SK-N-SH (cell line): ENCODE measurements around the gene LMO7. TPM values are rescaled to one million over a fixed set of nuclear protein-coding genes. Genes with fewer than 3 reads are reported as not detected.

ENCODE experiments used
- CTCF ChIA-PET: fragments of 300-600, 350-600 bp; formaldehyde crosslinking; extraction: SDS; loops from one replicate; lab custom pipeline; 2021; lab: Yijun Ruan, JAX
- POLR2A ChIA-PET: fragments of 350-600 bp; sonication (Branson Sonifier 250); formaldehyde crosslinking; extraction: SDS; loops from one replicate; lab custom pipeline; 2020; ENCODE audit warnings: antibody characterized with exemption, inconsistent platforms; lab: Yijun Ruan, JAX
- DNase-seq: peaks from one replicate; pipeline ENCODE4 v3.0.0; 2012
- H2AFZ ChIP-seq: fragments of 200-600 bp; sonication (generic); 2 replicates; pipeline ENCODE4 v1.8.1; 2016; ENCODE audit warnings: antibody characterized with exemption, mild to moderate bottlenecking, low read depth
- H3F3A ChIP-seq: fragments of 200-600 bp; sonication (generic); replicated peaks from 2 replicates; pipeline ENCODE3; 2016; ENCODE audit warnings: antibody characterized with exemption, mild to moderate bottlenecking; ENCODE audit not compliant: insufficient read depth
- H3K27ac ChIP-seq, 2 experiments: fragments of 200-500 bp in 1 of 2; fragments of 200-600 bp in 1 of 2; sonication (Bioruptor generic) in 1 of 2; sonication (generic), shearing (Covaris generic) in 1 of 2; 2 replicates each; pipeline versions ENCODE4 v1.5.1 to v1.6.1; 2014 to 2016; ENCODE audit warnings: low read depth in 2 of 2, inconsistent platforms in 1 of 2, low read length in 1 of 2, mild to moderate bottlenecking in 1 of 2, mixed read lengths in 1 of 2
- H3K27me3 ChIP-seq: fragments of 200-600 bp; sonication (generic), shearing (Covaris generic); 2 replicates; pipeline ENCODE4 v1.6.1; 2016; ENCODE audit warnings: mixed run types; ENCODE audit not compliant: insufficient read depth
- H3K36me3 ChIP-seq, 2 experiments: fragments of 200-500 bp in 1 of 2; fragments of 200-600 bp in 1 of 2; sonication (Bioruptor generic) in 1 of 2; sonication (generic) in 1 of 2; replicated peaks in 1 of 2; 2 replicates each; pipeline versions ENCODE3 to v1.5.1; 2014 to 2016; ENCODE audit warnings: low read length in 1 of 2, mild to moderate bottlenecking in 1 of 2; ENCODE audit not compliant: insufficient read depth in 2 of 2, control insufficient read depth in 1 of 2
- H3K4me1 ChIP-seq, 2 experiments: fragments of 200-500 bp in 1 of 2; fragments of 200-600 bp in 1 of 2; sonication (Bioruptor generic) in 1 of 2; sonication (generic), shearing (Covaris generic) in 1 of 2; 2 replicates each; pipeline versions ENCODE4 v1.5.1 to v1.6.1; 2014 to 2016; ENCODE audit warnings: low read depth in 1 of 2, low read length in 1 of 2, mixed run types in 1 of 2; ENCODE audit not compliant: insufficient read depth in 2 of 2, control insufficient read depth in 1 of 2
- H3K4me2 ChIP-seq: fragments of 200-600 bp; sonication (generic), shearing (Covaris generic); 2 replicates; pipeline ENCODE4 v1.6.1; 2017; ENCODE audit warnings: mixed run types
- H3K4me3 ChIP-seq, 2 experiments: fragments of 200-500 bp in 1 of 2; fragments of 200-600 bp in 1 of 2; sonication (Bioruptor generic) in 1 of 2; sonication (generic), shearing (Covaris generic) in 1 of 2; 2 replicates each; pipeline versions ENCODE4 v1.5.1 to v1.8.1; 2014 to 2016; ENCODE audit warnings: low read depth in 2 of 2, inconsistent platforms in 1 of 2, low read length in 1 of 2, mild to moderate bottlenecking in 1 of 2, mixed read lengths in 1 of 2, moderate library complexity in 1 of 2
- H3K79me2 ChIP-seq: fragments of 200-600 bp; sonication (generic); 2 replicates; pipeline ENCODE4 v1.8.1; 2017; ENCODE audit warnings: mild to moderate bottlenecking; ENCODE audit not compliant: insufficient read depth
- H3K9ac ChIP-seq: fragments of 200-600 bp; sonication (generic); 2 replicates; pipeline ENCODE4 v1.6.1; 2017; ENCODE audit warnings: mixed run types
- H3K9me2 ChIP-seq: fragments of 200-600 bp; sonication (generic); 2 replicates; pipeline ENCODE4 v1.6.1; 2017; ENCODE audit warnings: mixed run types
- H3K9me3 ChIP-seq: fragments of 200-600 bp; sonication (generic); 2 replicates; pipeline ENCODE4 v1.6.1; 2017; ENCODE audit warnings: mixed run types, mild to moderate bottlenecking, moderate library complexity
- H4K20me1 ChIP-seq: fragments of 200-600 bp; sonication (generic); 2 replicates; pipeline ENCODE4 v1.6.1; 2017; ENCODE audit warnings: mild to moderate bottlenecking, mixed run types; ENCODE audit not compliant: insufficient read depth
- CHD2 ChIP-seq: fragments of 150-350 bp; IDR thresholded peaks from 2 replicates; pipeline ENCODE4 v1.6.1; 2018; ENCODE audit warnings: low read length; ENCODE audit not compliant: partially characterized antibody
- ELF1 ChIP-seq: IDR thresholded peaks from 2 replicates; pipeline ENCODE4 v1.4.0; 2012
- EP300 ChIP-seq, 2 experiments: IDR thresholded peaks; 2 replicates each; pipeline versions ENCODE4 v1.4.0 to v1.6.1; 2012; ENCODE audit warnings: borderline replicate concordance in 1 of 2, low read depth in 1 of 2, low read length in 1 of 2
- EZH2phosphoT487 ChIP-seq: fragments of 200-600 bp; sonication (generic); IDR thresholded peaks from 2 replicates; pipeline ENCODE4 v1.6.1; 2017; ENCODE audit warnings: low read depth, mixed run types, mild to moderate bottlenecking, antibody characterized with exemption, moderate library complexity, borderline replicate concordance
- FOSL2 ChIP-seq: IDR thresholded peaks from 2 replicates; pipeline ENCODE4 v1.4.0; 2012; ENCODE audit warnings: low read depth, mild to moderate bottlenecking, moderate library complexity, borderline replicate concordance
- FOXJ3 ChIP-seq: sonication (generic); formaldehyde crosslinking; IDR thresholded peaks from 2 replicates; pipeline ENCODE4 v1.5.1; 2020; ENCODE audit warnings: mild to moderate bottlenecking, missing genetic modification reagents
- FOXM1 ChIP-seq: IDR thresholded peaks from 2 replicates; pipeline ENCODE4 v1.4.0; 2012; ENCODE audit warnings: low read depth, mild to moderate bottlenecking
- GABPA ChIP-seq: IDR thresholded peaks from 2 replicates; pipeline ENCODE4 v1.4.0; 2012; ENCODE audit warnings: low read depth, mild to moderate bottlenecking
- JUND ChIP-seq: IDR thresholded peaks from 2 replicates; pipeline ENCODE4 v1.4.0; 2012
- MEF2A ChIP-seq: IDR thresholded peaks from 2 replicates; pipeline ENCODE4 v1.4.0; 2012; ENCODE audit warnings: low read depth, borderline replicate concordance
- MXI1 ChIP-seq: IDR thresholded peaks from 2 replicates; pipeline ENCODE4 v1.6.1; 2012; ENCODE audit warnings: mild to moderate bottlenecking, low read depth, low read length, improper control_type of control experiment
- NFIC ChIP-seq: IDR thresholded peaks from 2 replicates; pipeline ENCODE4 v1.4.0; 2012; ENCODE audit warnings: borderline replicate concordance
- NRF1 ChIP-seq: IDR thresholded peaks from 2 replicates; pipeline ENCODE4 v1.6.1; 2012; ENCODE audit warnings: low read depth, mild to moderate bottlenecking, low read length
- POLR2AphosphoS5 ChIP-seq: IDR thresholded peaks from 2 replicates; pipeline ENCODE4 v1.6.1; 2012; ENCODE audit warnings: low read depth, low read length
- RAD21 ChIP-seq: IDR thresholded peaks from 2 replicates; pipeline ENCODE4 v1.6.1; 2012; ENCODE audit warnings: mild to moderate bottlenecking, low read length
- RCOR1 ChIP-seq: fragments of 150-350 bp; IDR thresholded peaks from 2 replicates; pipeline ENCODE4 v1.6.1; 2017; ENCODE audit warnings: antibody characterized with exemption, low read length
- RXRA ChIP-seq: IDR thresholded peaks from 2 replicates; pipeline ENCODE4 v1.4.0; 2012; ENCODE audit warnings: low read depth, mild to moderate bottlenecking, borderline replicate concordance
- SIN3A ChIP-seq: IDR thresholded peaks from 2 replicates; pipeline ENCODE4 v1.6.1; 2012; ENCODE audit warnings: low read depth, mild to moderate bottlenecking, low read length, moderate library complexity, borderline replicate concordance
- SMC3 ChIP-seq: IDR thresholded peaks from 2 replicates; pipeline ENCODE4 v1.6.1; 2012; ENCODE audit warnings: low read depth, low read length, improper control_type of control experiment
- TAF1 ChIP-seq: IDR thresholded peaks from 2 replicates; pipeline ENCODE4 v1.6.1; 2012; ENCODE audit warnings: low read depth, mild to moderate bottlenecking, low read length, moderate library complexity, borderline replicate concordance
- TCF12 ChIP-seq: IDR thresholded peaks from 2 replicates; pipeline ENCODE4 v1.4.0; 2012
- TEAD4 ChIP-seq: IDR thresholded peaks from 2 replicates; pipeline ENCODE4 v1.4.0; 2012; ENCODE audit warnings: mild to moderate bottlenecking, borderline replicate concordance; ENCODE audit not compliant: insufficient read depth
- WGBS: methylation state at CpG from one replicate; pipeline ENCODE4 v1.1.6; 2017; ENCODE audit warnings: low lambda C conversion rate; 5-methylcytosine and 5-hydroxymethylcytosine counted together
- polyA plus RNA-seq, 3 experiments: library from polyadenylated mRNA; depleted of rRNA; stranded (reverse); fragments of >200 nt; gene quantifications; 2 replicates each; pipeline ENCODE4 v1.2.3, GENCODE V29; 2012
- TF ChIP-seq, protein P1 (sequence below): fragments of 150-350 bp; IDR thresholded peaks from 2 replicates; pipeline ENCODE4 v1.6.1; 2017; ENCODE audit warnings: antibody characterized with exemption, low read length, low read depth, borderline replicate concordance
- TF ChIP-seq, protein P2 (sequence below): fragments of 150-350 bp; IDR thresholded peaks from 2 replicates; pipeline ENCODE4 v1.6.1; 2016; ENCODE audit warnings: mild to moderate bottlenecking, low read depth, low read length
- TF ChIP-seq, protein P3 (sequence below): IDR thresholded peaks from 2 replicates; pipeline ENCODE4 v1.4.0; 2012; ENCODE audit warnings: low read depth
- TF ChIP-seq, protein P4 (sequence below): IDR thresholded peaks from 2 replicates; pipeline ENCODE4; 2012
- TF ChIP-seq, protein P5 (sequence below): fragments of 200-600 bp; sonication (generic); IDR thresholded peaks from 2 replicates; pipeline ENCODE4 v1.6.1; 2017; ENCODE audit warnings: antibody characterized with exemption, mild to moderate bottlenecking, moderate library complexity
- TF ChIP-seq, protein P6 (sequence below): IDR thresholded peaks from 2 replicates; pipeline ENCODE4 v1.4.0; 2012; ENCODE audit warnings: low read depth, borderline replicate concordance

The LMO7 gene
- polyA plus RNA-seq, 1 of the 3 experiments (the other 2 are of a cell fraction) = 83.6 TPM

DNA sequence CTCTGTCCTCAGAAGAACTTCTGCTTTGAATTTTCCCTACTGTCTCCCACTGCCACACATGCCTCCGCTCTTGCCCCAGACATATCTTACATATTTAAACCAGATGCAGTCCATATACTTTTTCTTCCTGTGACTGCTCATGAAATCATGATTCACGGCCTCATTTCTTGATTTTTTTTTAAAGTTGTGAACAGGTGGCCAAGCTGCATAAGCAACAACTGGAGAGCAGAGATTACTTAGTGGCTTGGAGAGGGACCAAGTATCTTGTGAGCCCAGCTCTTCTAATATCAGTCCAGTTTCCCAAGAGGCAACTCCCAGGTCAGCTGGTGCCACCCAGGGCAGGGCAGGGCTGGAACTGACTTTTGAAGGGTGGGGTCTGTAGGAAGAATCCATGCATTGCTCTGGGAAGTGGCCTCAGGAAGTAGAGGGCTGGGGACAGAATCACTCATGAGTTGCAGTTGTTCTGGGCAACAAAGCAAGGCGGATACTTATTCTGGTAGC, 152.4 kb downstream of the LMO7 start:
- ChIA-PET POLR2A (no interaction called here), CTCF (interaction anchor here (0.9 to 1.7 kb wide), 3 partner anchors 82 to 96 kb away, joined by 3 to 7 read pairs (median 3); no protein-coding TSS in a partner anchor)
- peaks cover 0 to 20% of the 10 kb centered on the region in 2 experiments for H3K36me3 ChIP-seq
- peaks cover 97% of the 10 kb centered on the region for H4K20me1 ChIP-seq
- H3K27ac ChIP-seq = peak overlapping the region; percentile 56 to 62; a peak in 2 of 4 replicates
- H3K9me2 ChIP-seq = no peaks in the 10 kb centered on the region
- no peak overlapping the region for H2AFZ ChIP-seq
- peaks cover 100% of the 10 kb centered on the region for H3K79me2 ChIP-seq
- H3K9me3 ChIP-seq = no peaks in the 10 kb centered on the region
- no peak for DNase-seq
- 46% methylated on average over 3 of the region's 3 CpGs for WGBS
- H3K4me1 ChIP-seq = peaks cover 13 to 26% of the 10 kb centered on the region in 2 experiments; a peak in 3 of 4 replicates
- peaks cover 53% of the 10 kb centered on the region for H3F3A ChIP-seq
- peak; percentile 11; the same call in 1 of the 2 replicates for TF ChIP-seq MEF2A
- 0 out of 2 replicates have a peak, but pooled peaks have one; percentile 21 for TF ChIP-seq GABPA
- TF ChIP-seq EP300 (IDR thresholded peaks at IDR 0.05; ENCODE audit: borderline replicate concordance in 1 of 2, low read depth in 1 of 2, low read length in 1 of 2) = peak in 1 of 2 experiments; percentile 87; a peak in 2 of 4 replicates
- TF ChIP-seq RXRA = peak; percentile 65; the same call in 1 of the 2 replicates
- TF ChIP-seq SIN3A = peak; percentile 69; the same call in 1 of the 2 replicates
- TF ChIP-seq RAD21 = no peak
- no peak for TF ChIP-seq RCOR1
- TF ChIP-seq MXI1 = no peak
- TF ChIP-seq POLR2AphosphoS5 = peak; percentile 72
- no peak for TF ChIP-seq NRF1
- peak; percentile 62; the same call in 1 of the 2 replicates for TF ChIP-seq TEAD4
- TF ChIP-seq, protein P1, sequence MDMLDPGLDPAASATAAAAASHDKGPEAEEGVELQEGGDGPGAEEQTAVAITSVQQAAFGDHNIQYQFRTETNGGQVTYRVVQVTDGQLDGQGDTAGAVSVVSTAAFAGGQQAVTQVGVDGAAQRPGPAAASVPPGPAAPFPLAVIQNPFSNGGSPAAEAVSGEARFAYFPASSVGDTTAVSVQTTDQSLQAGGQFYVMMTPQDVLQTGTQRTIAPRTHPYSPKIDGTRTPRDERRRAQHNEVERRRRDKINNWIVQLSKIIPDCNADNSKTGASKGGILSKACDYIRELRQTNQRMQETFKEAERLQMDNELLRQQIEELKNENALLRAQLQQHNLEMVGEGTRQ = no peak
- TF ChIP-seq SMC3 = no peak
- TF ChIP-seq EZH2phosphoT487 = no peak
- peak; percentile 99 for TF ChIP-seq TCF12
- no peak for TF ChIP-seq FOXJ3 (CRISPR knock-in tag)
- TF ChIP-seq, protein P2, sequence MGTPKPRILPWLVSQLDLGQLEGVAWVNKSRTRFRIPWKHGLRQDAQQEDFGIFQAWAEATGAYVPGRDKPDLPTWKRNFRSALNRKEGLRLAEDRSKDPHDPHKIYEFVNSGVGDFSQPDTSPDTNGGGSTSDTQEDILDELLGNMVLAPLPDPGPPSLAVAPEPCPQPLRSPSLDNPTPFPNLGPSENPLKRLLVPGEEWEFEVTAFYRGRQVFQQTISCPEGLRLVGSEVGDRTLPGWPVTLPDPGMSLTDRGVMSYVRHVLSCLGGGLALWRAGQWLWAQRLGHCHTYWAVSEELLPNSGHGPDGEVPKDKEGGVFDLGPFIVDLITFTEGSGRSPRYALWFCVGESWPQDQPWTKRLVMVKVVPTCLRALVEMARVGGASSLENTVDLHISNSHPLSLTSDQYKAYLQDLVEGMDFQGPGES = no peak
- peak; percentile 75; the same call in 1 of the 2 replicates for TF ChIP-seq NFIC
- TF ChIP-seq, protein P3, sequence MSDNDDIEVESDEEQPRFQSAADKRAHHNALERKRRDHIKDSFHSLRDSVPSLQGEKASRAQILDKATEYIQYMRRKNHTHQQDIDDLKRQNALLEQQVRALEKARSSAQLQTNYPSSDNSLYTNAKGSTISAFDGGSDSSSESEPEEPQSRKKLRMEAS = peak; percentile 39; the same call in 1 of the 2 replicates
- TF ChIP-seq, protein P4, sequence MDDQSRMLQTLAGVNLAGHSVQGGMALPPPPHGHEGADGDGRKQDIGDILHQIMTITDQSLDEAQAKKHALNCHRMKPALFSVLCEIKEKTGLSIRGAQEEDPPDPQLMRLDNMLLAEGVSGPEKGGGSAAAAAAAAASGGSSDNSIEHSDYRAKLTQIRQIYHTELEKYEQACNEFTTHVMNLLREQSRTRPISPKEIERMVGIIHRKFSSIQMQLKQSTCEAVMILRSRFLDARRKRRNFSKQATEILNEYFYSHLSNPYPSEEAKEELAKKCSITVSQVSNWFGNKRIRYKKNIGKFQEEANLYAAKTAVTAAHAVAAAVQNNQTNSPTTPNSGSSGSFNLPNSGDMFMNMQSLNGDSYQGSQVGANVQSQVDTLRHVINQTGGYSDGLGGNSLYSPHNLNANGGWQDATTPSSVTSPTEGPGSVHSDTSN = peak; percentile 83
- peak; percentile 70 for TF ChIP-seq JUND
- peak; percentile 69 for TF ChIP-seq FOSL2
- TF ChIP-seq, protein P5, sequence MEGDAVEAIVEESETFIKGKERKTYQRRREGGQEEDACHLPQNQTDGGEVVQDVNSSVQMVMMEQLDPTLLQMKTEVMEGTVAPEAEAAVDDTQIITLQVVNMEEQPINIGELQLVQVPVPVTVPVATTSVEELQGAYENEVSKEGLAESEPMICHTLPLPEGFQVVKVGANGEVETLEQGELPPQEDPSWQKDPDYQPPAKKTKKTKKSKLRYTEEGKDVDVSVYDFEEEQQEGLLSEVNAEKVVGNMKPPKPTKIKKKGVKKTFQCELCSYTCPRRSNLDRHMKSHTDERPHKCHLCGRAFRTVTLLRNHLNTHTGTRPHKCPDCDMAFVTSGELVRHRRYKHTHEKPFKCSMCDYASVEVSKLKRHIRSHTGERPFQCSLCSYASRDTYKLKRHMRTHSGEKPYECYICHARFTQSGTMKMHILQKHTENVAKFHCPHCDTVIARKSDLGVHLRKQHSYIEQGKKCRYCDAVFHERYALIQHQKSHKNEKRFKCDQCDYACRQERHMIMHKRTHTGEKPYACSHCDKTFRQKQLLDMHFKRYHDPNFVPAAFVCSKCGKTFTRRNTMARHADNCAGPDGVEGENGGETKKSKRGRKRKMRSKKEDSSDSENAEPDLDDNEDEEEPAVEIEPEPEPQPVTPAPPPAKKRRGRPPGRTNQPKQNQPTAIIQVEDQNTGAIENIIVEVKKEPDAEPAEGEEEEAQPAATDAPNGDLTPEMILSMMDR = no peak
- TF ChIP-seq ELF1 = no peak
- TF ChIP-seq TAF1 = no peak
- 0 out of 2 replicates have a peak, but pooled peaks have one; percentile 58 for TF ChIP-seq FOXM1
- TF ChIP-seq, protein P6, sequence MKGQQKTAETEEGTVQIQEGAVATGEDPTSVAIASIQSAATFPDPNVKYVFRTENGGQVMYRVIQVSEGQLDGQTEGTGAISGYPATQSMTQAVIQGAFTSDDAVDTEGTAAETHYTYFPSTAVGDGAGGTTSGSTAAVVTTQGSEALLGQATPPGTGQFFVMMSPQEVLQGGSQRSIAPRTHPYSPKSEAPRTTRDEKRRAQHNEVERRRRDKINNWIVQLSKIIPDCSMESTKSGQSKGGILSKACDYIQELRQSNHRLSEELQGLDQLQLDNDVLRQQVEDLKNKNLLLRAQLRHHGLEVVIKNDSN = no peak
- TF ChIP-seq CHD2 = no peak
- no peak overlapping the region for H3K4me3 ChIP-seq
- H3K9ac ChIP-seq = no peak overlapping the region
- H3K27me3 ChIP-seq = no peaks in the 10 kb centered on the region
- H3K4me2 ChIP-seq = peak overlapping the region; percentile 55; the same call in 1 of the 2 replicates
